ENCODE results near the gene HBEGF. TPM values are rescaled to one million over a fixed set of nuclear protein-coding genes. Genes with fewer than 3 reads are reported as not detected.

Gene HBEGF, protein sequence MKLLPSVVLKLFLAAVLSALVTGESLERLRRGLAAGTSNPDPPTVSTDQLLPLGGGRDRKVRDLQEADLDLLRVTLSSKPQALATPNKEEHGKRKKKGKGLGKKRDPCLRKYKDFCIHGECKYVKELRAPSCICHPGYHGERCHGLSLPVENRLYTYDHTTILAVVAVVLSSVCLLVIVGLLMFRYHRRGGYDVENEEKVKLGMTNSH
- 3.0 TPM for total RNA-seq

- H3K27me3 ChIP-seq: no peaks in the 10 kb centered on the region
- H3K27ac ChIP-seq: peak within 1 kb of the TSS; percentile 75 to 80
- TF ChIP-seq, protein P1, sequence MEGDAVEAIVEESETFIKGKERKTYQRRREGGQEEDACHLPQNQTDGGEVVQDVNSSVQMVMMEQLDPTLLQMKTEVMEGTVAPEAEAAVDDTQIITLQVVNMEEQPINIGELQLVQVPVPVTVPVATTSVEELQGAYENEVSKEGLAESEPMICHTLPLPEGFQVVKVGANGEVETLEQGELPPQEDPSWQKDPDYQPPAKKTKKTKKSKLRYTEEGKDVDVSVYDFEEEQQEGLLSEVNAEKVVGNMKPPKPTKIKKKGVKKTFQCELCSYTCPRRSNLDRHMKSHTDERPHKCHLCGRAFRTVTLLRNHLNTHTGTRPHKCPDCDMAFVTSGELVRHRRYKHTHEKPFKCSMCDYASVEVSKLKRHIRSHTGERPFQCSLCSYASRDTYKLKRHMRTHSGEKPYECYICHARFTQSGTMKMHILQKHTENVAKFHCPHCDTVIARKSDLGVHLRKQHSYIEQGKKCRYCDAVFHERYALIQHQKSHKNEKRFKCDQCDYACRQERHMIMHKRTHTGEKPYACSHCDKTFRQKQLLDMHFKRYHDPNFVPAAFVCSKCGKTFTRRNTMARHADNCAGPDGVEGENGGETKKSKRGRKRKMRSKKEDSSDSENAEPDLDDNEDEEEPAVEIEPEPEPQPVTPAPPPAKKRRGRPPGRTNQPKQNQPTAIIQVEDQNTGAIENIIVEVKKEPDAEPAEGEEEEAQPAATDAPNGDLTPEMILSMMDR (IDR thresholded peaks at IDR 0.05): peak; percentile 31 to 55 (median 50)
- H3K4me3 ChIP-seq: peak within 1 kb of the TSS; percentile 69 to 93
- peak; percentile 27 to 90 for DNase-seq (ENCODE audit: low spot score in 2 of 2)
- no peaks in the 10 kb centered on the region for H3K36me3 ChIP-seq
- H3K4me1 ChIP-seq: peaks cover 0 to 22% of the 10 kb centered on the region in 2 donors
- H3K9me3 ChIP-seq: no peaks in the 10 kb centered on the region
- intact Hi-C loops (cut with DNase I): loop anchor here (2.0 to 5.0 kb wide), 4 partner anchors 44 to 239 kb away; partner anchors contain the start of gene PFDN1
These were observed at the start of gene HBEGF for GRCh38 chr5:140346348-140347221. Gene HBEGF, minus strand, starts transcription at chr5:140346603. Its CDS starts 275 bp downstream, at chr5:140346328.

DNA sequence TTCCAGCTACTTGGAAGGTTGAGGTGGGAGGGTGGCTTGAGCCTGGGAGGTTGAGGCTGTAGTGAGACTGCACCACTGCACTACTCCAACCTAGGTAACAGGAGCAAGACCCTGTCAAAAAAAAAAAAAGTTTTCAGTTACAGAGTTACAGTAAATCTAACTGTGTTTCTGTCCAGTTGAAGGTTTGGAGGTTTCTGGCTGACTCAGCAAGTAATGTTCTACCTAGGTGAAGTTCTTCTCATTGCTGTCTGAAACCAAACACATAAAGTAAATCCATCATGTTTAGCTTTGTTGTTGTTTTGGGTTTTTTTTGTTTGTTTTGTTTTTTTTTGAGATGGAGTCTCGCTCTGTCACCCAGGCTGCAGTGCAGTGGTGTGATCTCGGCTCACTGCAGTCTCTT is 47.3 kb upstream of the HBEGF start:
- Histone ChIP-seq H3K27ac (no peak overlapping the region), H3K9me3 (no peaks in the 10 kb centered on the region), H3K36me3 (no peaks in the 10 kb centered on the region), H3K27me3 (no peaks in the 10 kb centered on the region), H3K4me3 (no peak overlapping the region), H3K4me1 (no peaks in the 10 kb centered on the region)
- TF ChIP-seq, protein P1 (IDR thresholded peaks at IDR 0.05): no peak
- intact Hi-C loops (cut with DNase I): no loop called here
- no peak for DNase-seq (ENCODE audit: low spot score in 2 of 2)

DNA sequence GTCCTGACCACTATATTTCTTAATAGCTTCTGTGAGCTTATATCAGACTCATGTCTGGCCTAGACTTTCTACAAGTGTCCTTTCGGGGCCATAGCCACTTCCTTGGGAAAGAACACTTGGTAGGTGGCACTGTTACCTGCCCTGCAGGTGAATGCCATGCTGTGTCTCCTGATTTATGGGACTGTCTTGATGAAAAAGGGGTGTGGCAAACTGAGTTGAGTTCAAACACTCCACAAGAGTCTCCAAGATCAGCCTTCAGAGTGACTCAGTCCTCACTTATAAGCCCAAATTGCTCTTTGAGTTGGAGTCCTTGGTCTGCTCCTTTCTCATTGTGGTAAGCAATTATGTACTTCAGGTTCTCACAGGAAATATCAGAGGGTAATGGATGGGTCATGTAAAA is 45.3 kb upstream of the HBEGF start:
- no peak overlapping the region for H3K27ac ChIP-seq
- TF ChIP-seq, protein P1 (IDR thresholded peaks at IDR 0.05): no peak
- no peaks in the 10 kb centered on the region for H3K4me1 ChIP-seq
- H3K36me3 ChIP-seq: no peaks in the 10 kb centered on the region
- no peak for DNase-seq (ENCODE audit: low spot score in 2 of 2)
- intact Hi-C loops (cut with DNase I): no loop called here
- no peaks in the 10 kb centered on the region for H3K9me3 ChIP-seq
- H3K4me3 ChIP-seq: no peak overlapping the region
- H3K27me3 ChIP-seq: no peaks in the 10 kb centered on the region

GRCh38 chr5:140391312-140391711 is 44.9 kb upstream of the HBEGF start:
- TF ChIP-seq, protein P1 (IDR thresholded peaks at IDR 0.05): no peak
- Histone ChIP-seq H3K36me3 (no peaks in the 10 kb centered on the region), H3K4me3 (no peak overlapping the region), H3K4me1 (no peaks in the 10 kb centered on the region), H3K27ac (no peak overlapping the region), H3K9me3 (no peaks in the 10 kb centered on the region), H3K27me3 (no peaks in the 10 kb centered on the region)
- no peak for DNase-seq (ENCODE audit: low spot score in 2 of 2)
- intact Hi-C loops (cut with DNase I): no loop called here

GRCh38 chr5:140388052-140388451 is 41.6 kb upstream of the HBEGF start:
- H3K27me3 ChIP-seq: no peaks in the 10 kb centered on the region
- H3K27ac ChIP-seq: no peak overlapping the region
- H3K36me3 ChIP-seq: no peaks in the 10 kb centered on the region
- intact Hi-C loops (cut with DNase I): no loop called here
- H3K4me1 ChIP-seq: no peaks in the 10 kb centered on the region
- TF ChIP-seq, protein P1 (IDR thresholded peaks at IDR 0.05): no peak
- H3K9me3 ChIP-seq: no peaks in the 10 kb centered on the region
- DNase-seq (ENCODE audit: low spot score in 2 of 2): no peak
- no peak overlapping the region for H3K4me3 ChIP-seq

All from ascending aorta (tissue), 2 donors.